CD4-positive, alpha-beta T cell treated with Interleukin-4 for 4 hours (primary cell): ENCODE measurements around the gene LPP.

ENCODE experiments used
- DNase-seq: peaks from one replicate; pipeline ENCODE4 v3.0.0-alpha.2; 2020

Gene LPP

GRCh38 chr3:188342991-188343732, 189.2 kb downstream of the LPP start:
- no peak for DNase-seq

DNA sequence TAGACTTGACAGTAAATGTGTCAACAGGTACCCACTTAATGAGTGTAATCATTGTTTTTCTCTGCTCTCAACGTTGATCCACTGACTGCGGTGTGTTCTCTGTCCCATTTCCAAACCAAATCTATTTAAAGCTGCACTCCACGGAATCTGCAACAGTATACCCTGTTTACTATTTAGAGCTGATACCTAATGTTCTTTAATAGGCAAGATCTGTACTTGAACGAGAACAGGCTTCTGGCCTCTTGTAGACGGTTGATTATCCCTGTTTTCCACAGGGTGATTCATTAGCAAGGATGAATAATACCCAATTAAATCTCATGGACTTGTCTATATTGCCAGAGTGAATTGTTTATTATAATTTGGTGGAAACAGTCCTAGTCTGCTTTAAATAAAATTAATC, 189.9 kb downstream of the LPP start:
- no peak for DNase-seq

GRCh38 chr3:188345223-188345622, 191.3 kb downstream of the LPP start:
- no peak for DNase-seq

- DNase-seq: no peak
Observed at GRCh38 chr3:188348435-188349244, 194.7 kb downstream of the LPP start.

- no peak for DNase-seq
Observed at GRCh38 chr3:188349351-188349901, 195.5 kb downstream of the LPP start.

GRCh38 chr3:188349933-188350332, 196.0 kb downstream of the LPP start:
- no peak for DNase-seq

DNA sequence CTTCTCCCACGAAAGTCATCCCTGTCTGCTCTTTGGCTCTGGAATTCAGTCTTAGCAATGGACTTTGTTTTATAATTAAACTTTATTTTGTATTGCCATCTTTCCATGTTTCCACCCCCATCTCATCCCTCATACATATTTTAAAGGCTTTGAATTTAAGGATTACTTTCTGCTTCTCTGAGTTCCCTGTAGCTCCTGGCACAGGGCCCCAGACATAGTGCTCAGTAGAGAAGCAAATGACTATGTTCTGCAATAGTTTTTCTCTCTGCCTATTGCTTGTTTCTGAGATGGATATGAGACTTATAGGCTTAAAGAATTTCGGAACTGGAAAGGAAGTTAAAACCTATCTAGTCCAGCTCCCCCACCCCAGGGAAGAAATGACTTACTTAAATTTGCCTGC, 197.0 kb downstream of the LPP start:
- no peak for DNase-seq

DNA sequence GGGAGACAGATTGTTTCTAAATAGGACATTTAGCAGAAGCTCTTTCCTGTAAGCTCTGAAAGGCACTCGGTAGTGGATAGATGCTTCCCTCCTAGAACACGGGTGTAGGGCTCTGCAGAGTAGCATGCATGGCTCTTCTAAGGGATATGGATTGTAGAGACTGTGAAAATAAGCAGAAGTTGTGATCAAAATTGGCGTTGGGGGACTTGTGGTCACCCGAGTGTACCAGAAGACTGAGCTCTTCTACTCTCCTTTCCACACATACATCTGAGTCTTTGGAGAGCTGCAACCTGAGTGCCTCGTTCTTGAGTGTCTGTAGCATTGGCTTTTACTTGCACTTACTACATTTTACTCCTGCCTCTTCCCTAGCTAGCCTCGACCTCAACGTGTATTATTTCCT, 197.7 kb downstream of the LPP start:
- no peak for DNase-seq

GRCh38 chr3:188352196-188352927, 198.4 kb downstream of the LPP start:
- DNase-seq: no peak

- no peak for DNase-seq
Observed at GRCh38 chr3:188353426-188353825, 199.5 kb downstream of the LPP start.

DNA sequence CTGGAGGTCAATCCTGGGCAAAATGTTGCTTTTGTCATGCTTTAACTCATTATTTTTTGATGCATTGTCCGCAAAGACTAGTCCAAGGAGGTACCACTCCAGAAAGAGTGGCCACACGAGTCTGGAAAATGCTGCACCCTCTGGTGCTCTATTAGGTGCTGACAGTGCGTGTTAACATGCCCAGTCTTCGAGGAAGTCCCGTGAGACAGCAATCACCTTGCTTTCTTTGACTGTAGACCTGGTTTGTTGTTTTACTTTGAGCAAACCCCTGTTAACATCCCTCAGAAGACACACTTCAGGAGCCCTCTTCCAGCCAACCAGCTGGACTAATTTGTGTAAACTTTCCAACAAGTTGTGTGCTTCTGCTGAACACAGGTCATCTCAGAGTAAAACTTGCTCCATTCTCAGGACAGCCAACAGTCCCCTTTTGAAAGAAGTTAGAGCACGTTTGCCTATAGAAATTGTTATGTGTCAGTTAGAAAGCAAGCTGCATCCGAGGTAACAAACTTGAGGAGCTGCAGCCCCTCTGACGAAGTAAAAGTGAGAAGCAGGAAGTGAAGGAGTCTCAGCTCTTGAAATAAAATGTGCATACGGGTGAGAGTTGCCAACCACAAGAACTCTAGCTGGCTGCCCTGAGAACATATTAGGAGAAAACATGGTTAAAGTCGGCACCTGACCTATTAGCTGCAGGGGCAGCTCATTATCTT, 205.0 kb downstream of the LPP start:
- DNase-seq: peak; percentile 49

DNA sequence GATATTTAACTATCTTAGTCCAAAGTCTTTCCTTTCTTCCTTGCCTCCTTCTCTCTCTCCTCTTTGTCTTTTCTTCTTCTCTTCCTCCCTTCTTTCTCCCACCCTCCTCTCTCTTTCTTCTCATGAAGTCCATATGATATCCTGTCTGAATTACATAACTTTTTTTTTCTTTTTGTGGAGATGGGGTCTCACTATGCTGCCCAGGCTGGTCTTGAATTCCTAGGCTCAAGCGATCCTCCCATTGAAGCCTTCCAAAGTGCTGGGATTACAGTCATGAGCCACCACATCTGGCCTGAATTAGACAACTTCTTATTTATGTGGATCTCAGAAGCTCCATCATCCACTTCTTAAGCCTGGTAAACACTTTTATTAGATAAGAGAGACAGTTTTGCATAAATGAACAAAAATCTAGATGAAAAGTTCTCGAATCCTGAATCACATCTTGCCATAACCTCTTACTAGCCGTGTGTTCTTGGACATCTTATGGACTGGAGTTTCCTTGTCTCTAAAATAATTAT, 206.5 kb downstream of the LPP start:
- DNase-seq: no peak

- no peak for DNase-seq
Observed at GRCh38 chr3:188361888-188362287, 207.9 kb downstream of the LPP start.

- peak; percentile 48 for DNase-seq
Observed at GRCh38 chr3:188362405-188362831, 208.5 kb downstream of the LPP start.

- no peak for DNase-seq
Observed at GRCh38 chr3:188365184-188365583, 211.2 kb downstream of the LPP start.

GRCh38 chr3:188365988-188366698, 212.2 kb downstream of the LPP start:
- DNase-seq: no peak

GRCh38 chr3:188367678-188368077, 213.7 kb downstream of the LPP start:
- no peak for DNase-seq

DNA sequence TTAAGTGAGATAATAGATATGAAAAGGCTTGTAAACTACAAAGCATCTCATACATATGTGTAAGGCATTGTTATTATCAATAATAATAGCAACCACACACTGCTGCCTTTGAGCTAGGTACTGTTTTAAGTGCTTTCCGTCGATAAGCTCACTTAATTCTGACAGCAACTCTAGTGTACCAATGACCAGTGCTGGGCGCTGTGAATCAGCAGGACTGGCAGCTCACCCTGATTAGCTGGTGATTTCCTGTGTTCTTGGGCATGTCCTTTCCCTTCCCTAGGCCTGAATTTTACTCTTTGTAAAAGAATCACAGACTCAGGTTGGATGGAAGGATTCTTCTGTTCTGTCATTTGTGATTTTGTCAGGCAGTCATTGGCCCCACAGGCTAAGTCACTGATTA, 215.6 kb downstream of the LPP start:
- no peak for DNase-seq

- no peak for DNase-seq
Observed at GRCh38 chr3:188370081-188370830, 216.3 kb downstream of the LPP start.

DNA sequence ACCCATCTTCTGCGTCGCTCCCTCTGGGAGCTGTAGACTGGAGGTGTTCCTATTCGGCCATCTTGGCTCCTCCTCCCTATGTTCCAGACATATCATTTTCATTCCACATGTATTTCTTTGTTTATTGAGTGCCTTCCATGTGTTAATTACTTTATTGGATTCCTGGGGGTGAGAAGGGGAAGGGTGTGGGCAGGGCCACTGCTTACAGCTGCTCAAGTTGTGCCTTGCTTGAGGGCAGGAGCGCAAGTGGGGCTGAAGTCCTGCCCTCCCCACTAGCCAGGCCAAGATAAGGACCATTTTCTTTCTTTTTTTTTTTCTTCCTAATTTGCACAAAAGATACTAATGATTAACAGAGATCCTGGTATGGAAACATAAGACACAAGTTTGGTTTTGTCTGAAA, 224.8 kb downstream of the LPP start:
- no peak for DNase-seq

- no peak for DNase-seq
Observed at GRCh38 chr3:188380252-188380651, 226.3 kb downstream of the LPP start.
